A549 (cell line): ENCODE data around the gene BCAS1. TPM values are rescaled to one million over a fixed set of nuclear protein-coding genes. Genes with fewer than 3 reads are reported as not detected.

Experiments used
- ATAC-seq, 2 experiments: fragments of 200-7000 bp in 1 of 2; fragments of >200 bp in 1 of 2; cut with Nextera tagmentation in 1 of 2; cut with Tn5 transposase in 1 of 2; 3 replicates each; pipeline versions ENCODE4 v1.8.0 to v1.9.1; 2018 to 2020; ENCODE audit warnings: mild to moderate bottlenecking in 1 of 2, moderate library complexity in 1 of 2
- CTCF ChIA-PET: fragments of 300-600 bp; sonication (Branson Sonifier 250); formaldehyde crosslinking; extraction: SDS; loops from one replicate; lab custom pipeline; 2021; ENCODE audit warnings: antibody characterized with exemption, inconsistent platforms; lab: Yijun Ruan, JAX
- POLR2A ChIA-PET: fragments of 350-600 bp; formaldehyde crosslinking; extraction: SDS; loops from one replicate; lab custom pipeline; 2021; ENCODE audit warnings: antibody characterized with exemption, inconsistent platforms; lab: Yijun Ruan, JAX
- DNase-seq, 2 experiments: peaks; one replicate each; pipeline versions ENCODE4 v3.0.0 to v3.0.0-alpha.2; 2011 to 2016; ENCODE audit warnings: low read depth in 1 of 2, low spot score in 1 of 2
- FAIRE-seq: peaks from 2 replicates; lab custom pipeline; 2011; peaks lifted over from hg19 to GRCh38; lab: Jason Lieb, UNC
- H3K27ac ChIP-seq, 2 experiments: fragments of >200 bp; sonication (Bioruptor Twin); formaldehyde crosslinking; 3 replicates each; pipeline ENCODE4 v1.5.1; 2016 to 2017
- H3K4me1 ChIP-seq: fragments of >200 bp; sonication (Bioruptor Twin); formaldehyde crosslinking; 3 replicates; pipeline ENCODE4 v1.6.1; 2016
- H3K4me2 ChIP-seq: fragments of >200 bp; sonication (Bioruptor Twin); formaldehyde crosslinking; 3 replicates; pipeline ENCODE4 v1.6.1; 2016
- H3K4me3 ChIP-seq: fragments of >200 bp; sonication (Bioruptor Twin); formaldehyde crosslinking; 3 replicates; pipeline ENCODE4 v1.5.1; 2016
- H3K9me3 ChIP-seq: fragments of >200 bp; sonication (Bioruptor Twin); formaldehyde crosslinking; 3 replicates; pipeline ENCODE4 v1.6.1; 2016
- CBX2 ChIP-seq: fragments of 200-600 bp; sonication (generic); IDR thresholded peaks from 2 replicates; pipeline ENCODE4 v1.6.1; 2016; ENCODE audit warnings: low read depth, mild to moderate bottlenecking, borderline replicate concordance
- EHF ChIP-seq: fragments of 250-450 bp; sonication (Bioruptor Pico); IDR thresholded peaks from 2 replicates; pipeline ENCODE4 v1.5.0; 2020; ENCODE audit warnings: mild to moderate bottlenecking
- EP300 ChIP-seq, 2 experiments: fragments of >200 bp; sonication (Bioruptor Twin); formaldehyde crosslinking; IDR thresholded peaks; 2 replicates in 1 of 2; 3 replicates in 1 of 2; pipeline ENCODE4 v1.6.1; 2016 to 2017
- ESRRA ChIP-seq: fragments of 150-350 bp; IDR thresholded peaks from 2 replicates; pipeline ENCODE4 v1.6.1; 2014; ENCODE audit warnings: mild to moderate bottlenecking, low read length, borderline replicate concordance
- HOXA7 ChIP-seq: fragments of 250-450 bp; sonication (Bioruptor Pico); IDR thresholded peaks from 2 replicates; pipeline ENCODE4 v1.5.0; 2020; ENCODE audit warnings: mild to moderate bottlenecking, moderate library complexity
- HOXB13 ChIP-seq: fragments of 250-450 bp; sonication (Bioruptor Pico); IDR thresholded peaks from 2 replicates; pipeline ENCODE4 v1.5.0; 2020; ENCODE audit warnings: low read depth, mild to moderate bottlenecking, moderate library complexity
- JUN ChIP-seq, 2 experiments: fragments of >200 bp; sonication (Bioruptor Twin); formaldehyde crosslinking; IDR thresholded peaks; 2 replicates in 1 of 2; 3 replicates in 1 of 2; pipeline ENCODE4 v1.6.1; 2016 to 2017
- JUNB ChIP-seq: fragments of >200 bp; sonication (Bioruptor Twin); formaldehyde crosslinking; IDR thresholded peaks from 2 replicates; pipeline ENCODE4 v1.6.1; 2016
- MYC ChIP-seq: IDR thresholded peaks from 2 replicates; pipeline ENCODE4 v1.6.1; 2012; ENCODE audit warnings: mild to moderate bottlenecking, inconsistent platforms, low read length, improper control_type of control experiment, borderline replicate concordance
- NFE2L2 ChIP-seq: fragments of 150-350 bp; conservative IDR thresholded peaks from 2 replicates; pipeline ENCODE4 v1.6.1; 2014; ENCODE audit warnings: low read length
- PBX3 ChIP-seq: IDR thresholded peaks from 2 replicates; pipeline ENCODE4 v1.6.1; 2012
- POLR2A ChIP-seq: IDR thresholded peaks from 2 replicates; pipeline ENCODE4 v1.6.1; 2012; ENCODE audit warnings: mild to moderate bottlenecking, low read length
- POLR2AphosphoS2 ChIP-seq: conservative IDR thresholded peaks from 2 replicates; pipeline ENCODE4 v1.6.1; 2012; ENCODE audit warnings: low read length, improper control_type of control experiment, inconsistent platforms
- RCOR1 ChIP-seq: fragments of 150-350 bp; IDR thresholded peaks from 2 replicates; pipeline ENCODE4 v1.6.1; 2014; ENCODE audit warnings: antibody characterized with exemption, low read length, low read depth
- RNF2 ChIP-seq: fragments of 200-600 bp; sonication (generic); IDR thresholded peaks from 2 replicates; pipeline ENCODE4 v1.6.1; 2016; ENCODE audit warnings: low read depth, mild to moderate bottlenecking, antibody characterized with exemption, moderate library complexity, borderline replicate concordance
- SREBF2 ChIP-seq: fragments of 450-650 bp; IDR thresholded peaks from 2 replicates; pipeline ENCODE4 v1.6.1; 2014; ENCODE audit warnings: mild to moderate bottlenecking, moderate library complexity
- ZC3H11A ChIP-seq: fragments of 450-650 bp; IDR thresholded peaks from 2 replicates; pipeline ENCODE4 v1.6.1; 2014; ENCODE audit warnings: antibody characterized with exemption, mild to moderate bottlenecking
- ZFP36 ChIP-seq: fragments of 450-650 bp; IDR thresholded peaks from 2 replicates; pipeline ENCODE4 v1.6.1; 2014; ENCODE audit warnings: borderline replicate concordance; ENCODE audit not compliant: partially characterized antibody
- WGBS: methylation state at CpG from one replicate; pipeline ENCODE4 v1.1.6; 2017; ENCODE audit errors: missing lambda C conversion rate; 5-methylcytosine and 5-hydroxymethylcytosine counted together
- polyA plus RNA-seq, 4 experiments: library from polyadenylated mRNA; depleted of rRNA in 3 of 4; stranded (reverse); fragments of >200 nt; fragmentation: RNase III in 1 of 4; extraction: RNeasy Plus Mini Kit Qiagen cat#74134 plus additional on column Dnase treatment in 1 of 4; gene quantifications; 2 replicates in 3 of 4; 3 replicates in 1 of 4; pipeline ENCODE4 v1.2.3, GENCODE V29; 2011 to 2017
- TF ChIP-seq, protein P1 (sequence below): fragments of 150-350 bp; IDR thresholded peaks from 2 replicates; pipeline ENCODE4 v1.6.1; 2014; ENCODE audit warnings: low read depth, mild to moderate bottlenecking, low read length
- TF ChIP-seq, protein P2 (sequence below): fragments of >200 bp; sonication (Bioruptor Twin); formaldehyde crosslinking; IDR thresholded peaks from 3 replicates; pipeline ENCODE4 v1.6.1; 2016
- TF ChIP-seq, protein P3 (sequence below): fragments of 200-600 bp; sonication (generic); IDR thresholded peaks from 2 replicates; pipeline ENCODE4 v1.6.1; 2016; ENCODE audit warnings: antibody characterized with exemption, mild to moderate bottlenecking, moderate library complexity

The BCAS1 gene
- polyA plus RNA-seq, 2 of the 4 experiments (the other 2 are of a cell fraction): 1.4 to 3.9 TPM

DNA sequence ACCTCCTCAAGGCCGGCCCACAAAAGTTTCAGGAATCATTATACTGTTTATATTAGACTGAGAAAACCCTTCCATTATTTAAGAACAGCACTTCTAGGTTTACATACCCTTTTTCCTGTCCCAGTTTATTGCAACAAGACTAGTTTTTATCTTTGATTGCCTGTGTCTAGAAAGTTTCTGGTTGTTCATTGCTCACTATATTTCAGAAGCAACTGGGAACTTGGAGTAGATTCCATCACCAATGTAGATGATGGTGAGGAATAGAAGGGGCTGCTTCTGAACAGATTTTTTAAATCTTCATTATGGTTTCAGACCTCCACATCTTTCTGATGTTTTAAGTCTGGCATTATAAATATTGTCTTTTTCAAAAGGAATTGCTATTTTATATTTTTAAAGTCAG lies 93.0 kb downstream of the BCAS1 start:
- POLR2A ChIA-PET: no interaction called here
- H3K9me3 ChIP-seq: no peaks in the 10 kb centered on the region
- H3K4me2 ChIP-seq: no peak overlapping the region
- ATAC-seq (no peak), DNase-seq (no peak), FAIRE-seq (no peak)
- no peaks in the 10 kb centered on the region for H3K4me1 ChIP-seq
- no peak overlapping the region for H3K4me3 ChIP-seq
- 34% methylated on average over 1 of the region's 1 CpG for WGBS
- CTCF ChIA-PET: no interaction called here
- no peak overlapping the region for H3K27ac ChIP-seq
- no peak for TF ChIP-seq POLR2AphosphoS2
- no peak for TF ChIP-seq CBX2
- no peak for TF ChIP-seq JUN (IDR thresholded peaks at IDR 0.05)
- no peak for TF ChIP-seq NFE2L2

DNA sequence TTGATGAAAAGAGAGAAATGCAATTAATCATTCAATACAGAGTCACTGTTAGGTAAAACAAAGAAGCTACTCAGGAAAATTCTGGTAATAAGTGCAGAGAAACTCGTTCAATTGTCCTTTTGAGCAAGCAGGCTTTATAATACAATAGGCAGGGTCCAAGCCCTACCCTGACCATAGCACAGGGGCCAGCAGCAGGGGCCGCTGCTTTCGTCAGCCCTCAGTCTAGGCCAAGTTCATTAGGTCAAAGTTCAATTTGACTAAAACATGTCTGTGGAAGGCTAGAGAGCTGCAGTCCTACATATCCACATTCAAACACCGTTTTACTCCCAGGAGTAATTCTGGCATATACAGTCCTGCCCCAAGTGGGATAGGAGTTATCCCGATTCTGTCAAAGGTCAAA lies 94.6 kb downstream of the BCAS1 start:
- H3K4me1 ChIP-seq: no peaks in the 10 kb centered on the region
- no peak overlapping the region for H3K27ac ChIP-seq
- FAIRE-seq (no peak), ATAC-seq (no peak), DNase-seq (no peak)
- H3K9me3 ChIP-seq: no peaks in the 10 kb centered on the region
- ChIA-PET CTCF (interaction anchor here (0.5 kb wide), 1 partner anchor 404 kb away, joined by 3 read pairs; no protein-coding TSS in a partner anchor), POLR2A (no interaction called here)
- no peak overlapping the region for H3K4me2 ChIP-seq
- TF ChIP-seq HOXA7: no peak
- 69% methylated on average over 5 of the region's 5 CpGs for WGBS
- H3K4me3 ChIP-seq: no peak overlapping the region

DNA sequence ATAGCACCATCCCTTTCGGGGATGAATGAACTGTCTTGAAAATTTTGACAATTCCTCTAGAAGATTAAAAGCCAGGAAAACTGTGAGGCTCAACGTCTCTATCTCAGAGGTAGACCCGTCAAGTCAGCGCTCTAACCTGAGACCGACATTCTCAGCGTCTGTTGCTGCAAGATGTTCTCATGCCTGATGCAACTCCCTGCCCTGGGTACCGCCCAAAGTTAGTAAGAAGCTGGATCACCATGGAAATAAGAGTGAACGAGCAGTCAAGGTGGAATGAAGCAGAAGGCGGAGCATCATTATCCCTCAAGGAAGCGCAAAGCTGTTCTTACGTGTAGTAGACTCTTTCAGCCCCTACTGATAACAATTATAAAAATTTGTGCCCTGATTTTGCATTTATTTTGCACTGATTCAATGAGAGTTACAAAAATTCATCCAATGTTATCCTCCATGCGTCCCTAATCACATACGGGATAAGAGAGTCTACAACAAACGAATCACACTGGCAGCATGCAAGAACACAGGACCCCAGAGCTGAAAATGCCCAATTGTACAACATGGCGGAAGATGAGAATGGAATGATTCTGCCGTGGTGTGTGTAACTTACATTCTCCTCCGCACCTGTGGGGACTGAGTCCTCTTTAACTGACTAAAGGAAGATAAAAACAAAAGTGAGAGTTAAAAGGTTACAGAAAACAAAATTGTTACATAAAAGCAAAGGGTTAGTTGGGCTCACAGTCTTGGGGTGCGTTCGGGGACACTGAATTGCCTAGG lies 95.4 kb downstream of the BCAS1 start:
- Histone ChIP-seq H3K27ac (no peak overlapping the region), H3K4me1 (no peaks in the 10 kb centered on the region), H3K4me2 (no peak overlapping the region), H3K9me3 (no peaks in the 10 kb centered on the region), H3K4me3 (no peak overlapping the region)
- WGBS: 78% methylated on average over 19 of the region's 19 CpGs
- DNase-seq (no peak), ATAC-seq (no peak), FAIRE-seq (no peak)
- POLR2A ChIA-PET: interaction anchor here (0.5 kb wide), 1 partner anchor 580 kb away, joined by 5 read pairs; no protein-coding TSS in a partner anchor
- CTCF ChIA-PET: interaction anchor here (0.5 kb wide), 1 partner anchor 403 kb away, joined by 3 read pairs; no protein-coding TSS in a partner anchor
- TF ChIP-seq, protein P1, sequence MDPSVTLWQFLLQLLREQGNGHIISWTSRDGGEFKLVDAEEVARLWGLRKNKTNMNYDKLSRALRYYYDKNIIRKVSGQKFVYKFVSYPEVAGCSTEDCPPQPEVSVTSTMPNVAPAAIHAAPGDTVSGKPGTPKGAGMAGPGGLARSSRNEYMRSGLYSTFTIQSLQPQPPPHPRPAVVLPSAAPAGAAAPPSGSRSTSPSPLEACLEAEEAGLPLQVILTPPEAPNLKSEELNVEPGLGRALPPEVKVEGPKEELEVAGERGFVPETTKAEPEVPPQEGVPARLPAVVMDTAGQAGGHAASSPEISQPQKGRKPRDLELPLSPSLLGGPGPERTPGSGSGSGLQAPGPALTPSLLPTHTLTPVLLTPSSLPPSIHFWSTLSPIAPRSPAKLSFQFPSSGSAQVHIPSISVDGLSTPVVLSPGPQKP: no peak
- TF ChIP-seq, protein P2, sequence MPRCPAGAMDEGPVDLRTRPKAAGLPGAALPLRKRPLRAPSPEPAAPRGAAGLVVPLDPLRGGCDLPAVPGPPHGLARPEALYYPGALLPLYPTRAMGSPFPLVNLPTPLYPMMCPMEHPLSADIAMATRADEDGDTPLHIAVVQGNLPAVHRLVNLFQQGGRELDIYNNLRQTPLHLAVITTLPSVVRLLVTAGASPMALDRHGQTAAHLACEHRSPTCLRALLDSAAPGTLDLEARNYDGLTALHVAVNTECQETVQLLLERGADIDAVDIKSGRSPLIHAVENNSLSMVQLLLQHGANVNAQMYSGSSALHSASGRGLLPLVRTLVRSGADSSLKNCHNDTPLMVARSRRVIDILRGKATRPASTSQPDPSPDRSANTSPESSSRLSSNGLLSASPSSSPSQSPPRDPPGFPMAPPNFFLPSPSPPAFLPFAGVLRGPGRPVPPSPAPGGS: no peak
- TF ChIP-seq SREBF2 (no peak), PBX3 (no peak), JUNB (no peak), ZC3H11A (no peak), EP300 (IDR thresholded peaks at IDR 0.05) (no peak), MYC (no peak), RCOR1 (no peak), HOXB13 (CRISPR knock-in tag) (no peak), ESRRA (no peak), RNF2 (no peak), EHF (CRISPR knock-in tag) (no peak), ZFP36 (no peak), CBX2 (no peak), POLR2A (no peak), JUN (IDR thresholded peaks at IDR 0.05) (no peak)
- TF ChIP-seq, protein P3, sequence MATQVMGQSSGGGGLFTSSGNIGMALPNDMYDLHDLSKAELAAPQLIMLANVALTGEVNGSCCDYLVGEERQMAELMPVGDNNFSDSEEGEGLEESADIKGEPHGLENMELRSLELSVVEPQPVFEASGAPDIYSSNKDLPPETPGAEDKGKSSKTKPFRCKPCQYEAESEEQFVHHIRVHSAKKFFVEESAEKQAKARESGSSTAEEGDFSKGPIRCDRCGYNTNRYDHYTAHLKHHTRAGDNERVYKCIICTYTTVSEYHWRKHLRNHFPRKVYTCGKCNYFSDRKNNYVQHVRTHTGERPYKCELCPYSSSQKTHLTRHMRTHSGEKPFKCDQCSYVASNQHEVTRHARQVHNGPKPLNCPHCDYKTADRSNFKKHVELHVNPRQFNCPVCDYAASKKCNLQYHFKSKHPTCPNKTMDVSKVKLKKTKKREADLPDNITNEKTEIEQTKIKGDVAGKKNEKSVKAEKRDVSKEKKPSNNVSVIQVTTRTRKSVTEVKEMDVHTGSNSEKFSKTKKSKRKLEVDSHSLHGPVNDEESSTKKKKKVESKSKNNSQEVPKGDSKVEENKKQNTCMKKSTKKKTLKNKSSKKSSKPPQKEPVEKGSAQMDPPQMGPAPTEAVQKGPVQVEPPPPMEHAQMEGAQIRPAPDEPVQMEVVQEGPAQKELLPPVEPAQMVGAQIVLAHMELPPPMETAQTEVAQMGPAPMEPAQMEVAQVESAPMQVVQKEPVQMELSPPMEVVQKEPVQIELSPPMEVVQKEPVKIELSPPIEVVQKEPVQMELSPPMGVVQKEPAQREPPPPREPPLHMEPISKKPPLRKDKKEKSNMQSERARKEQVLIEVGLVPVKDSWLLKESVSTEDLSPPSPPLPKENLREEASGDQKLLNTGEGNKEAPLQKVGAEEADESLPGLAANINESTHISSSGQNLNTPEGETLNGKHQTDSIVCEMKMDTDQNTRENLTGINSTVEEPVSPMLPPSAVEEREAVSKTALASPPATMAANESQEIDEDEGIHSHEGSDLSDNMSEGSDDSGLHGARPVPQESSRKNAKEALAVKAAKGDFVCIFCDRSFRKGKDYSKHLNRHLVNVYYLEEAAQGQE: no peak
